SU-DHL-6 (cell line): ENCODE results near the gene ATOX1.

Source experiments
- H2AFZ ChIP-seq: fragments of 200-600 bp; sonication (generic); 2 replicates; pipeline ENCODE4 v1.6.1; 2014; ENCODE audit warnings: low read depth, mild to moderate bottlenecking, moderate library complexity, mixed read lengths, antibody characterized with exemption, low read length; ENCODE audit not compliant: severe bottlenecking
- H3F3A ChIP-seq: fragments of 200-600 bp; shearing (Covaris generic); 2 replicates; pipeline ENCODE4 v1.6.0; 2016; ENCODE audit warnings: antibody characterized with exemption, mild to moderate bottlenecking; ENCODE audit not compliant: insufficient read depth
- H3K27ac ChIP-seq: fragments of 200-600 bp; sonication (generic); 2 replicates; pipeline ENCODE4 v1.5.1; 2016; ENCODE audit warnings: low read depth, mild to moderate bottlenecking, low read length, moderate library complexity, mixed read lengths
- H3K27me3 ChIP-seq: fragments of 200-600 bp; sonication (generic), shearing (Covaris generic); 2 replicates; pipeline ENCODE4 v1.6.0; 2014; ENCODE audit warnings: mild to moderate bottlenecking, low read length
- H3K36me3 ChIP-seq: fragments of 200-600 bp; sonication (generic); 2 replicates; pipeline ENCODE4 v1.6.1; 2014; ENCODE audit warnings: mild to moderate bottlenecking, low read length, mixed read lengths
- H3K4me2 ChIP-seq: fragments of 300-600, 200-600 bp; shearing (Covaris generic), sonication (generic); 2 replicates; pipeline ENCODE4 v1.6.0; 2014; ENCODE audit warnings: low read length, low read depth, mild to moderate bottlenecking; ENCODE audit not compliant: poor library complexity, severe bottlenecking
- H3K4me3 ChIP-seq: fragments of 200-600 bp; sonication (generic); 2 replicates; pipeline ENCODE4 v1.5.1; 2014; ENCODE audit warnings: antibody characterized with exemption, low read length, mild to moderate bottlenecking, mixed read lengths; ENCODE audit not compliant: insufficient read depth, poor library complexity, severe bottlenecking
- H3K79me2 ChIP-seq: fragments of 200-600 bp; sonication (generic); 2 replicates; pipeline ENCODE4 v1.6.1; 2014; ENCODE audit warnings: mild to moderate bottlenecking, low read length, moderate library complexity; ENCODE audit not compliant: insufficient read depth
- H3K9ac ChIP-seq: fragments of 200-600 bp; sonication (generic); 2 replicates; pipeline ENCODE4 v1.7.0; 2014; ENCODE audit warnings: mild to moderate bottlenecking, low read length
- H3K9me2 ChIP-seq: fragments of 200-600 bp; sonication (generic); replicated peaks from 2 replicates; pipeline ENCODE4 v1.6.1; 2014; ENCODE audit warnings: low read length; ENCODE audit not compliant: insufficient read depth
- H3K9me3 ChIP-seq: fragments of 200-600 bp; sonication (generic); 2 replicates; pipeline ENCODE4 v1.6.1; 2014; ENCODE audit warnings: low read length, mixed read lengths; ENCODE audit not compliant: insufficient read depth
- H4K20me1 ChIP-seq: fragments of 200-600 bp; sonication (generic); 2 replicates; pipeline ENCODE4 v1.6.1; 2014; ENCODE audit warnings: low read depth, mild to moderate bottlenecking, antibody characterized with exemption, low read length, moderate library complexity, mixed read lengths
- EZH2phosphoT487 ChIP-seq: fragments of 200-600 bp; sonication (generic), shearing (Covaris generic); conservative IDR thresholded peaks from 2 replicates; pipeline ENCODE4 v1.6.1; 2018; ENCODE audit warnings: mild to moderate bottlenecking, antibody characterized with exemption, low read length, moderate library complexity, mixed read lengths
- TF ChIP-seq, protein P1 (sequence below): fragments of 200-600 bp; sonication (generic); IDR thresholded peaks from one replicate; pipeline ENCODE4 v1.5.1; 2017; ENCODE audit warnings: antibody characterized with exemption, mild to moderate bottlenecking, low read length, moderate library complexity; ENCODE audit not compliant: insufficient read depth, poor library complexity, severe bottlenecking

The ATOX1 gene

DNA sequence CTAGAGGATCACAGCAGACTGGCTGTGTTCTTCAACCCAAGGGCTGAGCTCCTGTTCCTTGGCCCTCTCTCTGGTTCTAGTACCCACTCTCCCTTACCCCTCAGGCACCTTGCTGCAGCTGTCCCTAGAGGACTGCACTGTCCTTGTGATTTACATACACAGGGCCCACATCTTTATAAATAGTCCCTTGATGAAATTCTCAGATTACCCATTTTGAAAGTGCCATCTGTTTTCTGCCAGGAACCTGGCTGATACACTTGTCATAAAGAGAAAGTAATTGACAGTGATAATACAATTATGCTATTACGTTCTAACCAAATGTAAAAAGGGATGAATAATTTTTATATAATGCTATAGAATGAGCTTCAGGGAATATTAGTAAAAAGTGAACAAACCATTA, 55.2 kb downstream of the ATOX1 start:
- Histone ChIP-seq H3K9ac (no peak overlapping the region), H3K4me2 (peak overlapping the region; percentile 24), H3F3A (no peaks in the 10 kb centered on the region), H3K27me3 (no peaks in the 10 kb centered on the region), H3K9me3 (no peaks in the 10 kb centered on the region), H3K4me3 (no peak overlapping the region), H3K27ac (no peak overlapping the region), H3K9me2 (no peaks in the 10 kb centered on the region), H3K36me3 (no peaks in the 10 kb centered on the region), H2AFZ (no peak overlapping the region), H3K79me2 (no peaks in the 10 kb centered on the region), H4K20me1 (no peaks in the 10 kb centered on the region)
- TF ChIP-seq, protein P1, sequence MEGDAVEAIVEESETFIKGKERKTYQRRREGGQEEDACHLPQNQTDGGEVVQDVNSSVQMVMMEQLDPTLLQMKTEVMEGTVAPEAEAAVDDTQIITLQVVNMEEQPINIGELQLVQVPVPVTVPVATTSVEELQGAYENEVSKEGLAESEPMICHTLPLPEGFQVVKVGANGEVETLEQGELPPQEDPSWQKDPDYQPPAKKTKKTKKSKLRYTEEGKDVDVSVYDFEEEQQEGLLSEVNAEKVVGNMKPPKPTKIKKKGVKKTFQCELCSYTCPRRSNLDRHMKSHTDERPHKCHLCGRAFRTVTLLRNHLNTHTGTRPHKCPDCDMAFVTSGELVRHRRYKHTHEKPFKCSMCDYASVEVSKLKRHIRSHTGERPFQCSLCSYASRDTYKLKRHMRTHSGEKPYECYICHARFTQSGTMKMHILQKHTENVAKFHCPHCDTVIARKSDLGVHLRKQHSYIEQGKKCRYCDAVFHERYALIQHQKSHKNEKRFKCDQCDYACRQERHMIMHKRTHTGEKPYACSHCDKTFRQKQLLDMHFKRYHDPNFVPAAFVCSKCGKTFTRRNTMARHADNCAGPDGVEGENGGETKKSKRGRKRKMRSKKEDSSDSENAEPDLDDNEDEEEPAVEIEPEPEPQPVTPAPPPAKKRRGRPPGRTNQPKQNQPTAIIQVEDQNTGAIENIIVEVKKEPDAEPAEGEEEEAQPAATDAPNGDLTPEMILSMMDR: no peak
- TF ChIP-seq EZH2phosphoT487: no peak

DNA sequence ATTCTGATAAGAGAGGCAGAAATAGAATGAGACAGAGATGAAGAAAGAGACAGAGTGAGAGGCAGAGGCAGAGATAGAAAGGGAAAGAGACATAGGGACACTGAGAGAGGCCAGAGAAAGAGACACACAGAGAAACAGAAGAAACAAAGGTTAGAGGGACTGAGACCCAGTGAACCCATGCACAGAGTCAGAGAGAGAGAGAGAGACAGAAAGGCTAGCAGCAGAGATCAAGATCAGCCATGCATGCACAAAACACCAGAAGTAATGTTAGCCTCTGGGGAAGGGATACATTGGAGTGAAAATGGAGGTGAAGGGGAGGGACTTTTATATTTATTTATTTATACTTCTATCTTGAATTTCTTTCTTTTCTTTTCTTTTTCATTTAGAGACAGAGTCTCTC, 57.6 kb downstream of the ATOX1 start:
- H3K79me2 ChIP-seq: no peaks in the 10 kb centered on the region
- no peaks in the 10 kb centered on the region for H3K9me2 ChIP-seq
- H3K27me3 ChIP-seq: no peaks in the 10 kb centered on the region
- no peak overlapping the region for H3K9ac ChIP-seq
- H3K36me3 ChIP-seq: no peaks in the 10 kb centered on the region
- no peaks in the 10 kb centered on the region for H3F3A ChIP-seq
- H3K27ac ChIP-seq: no peak overlapping the region
- no peaks in the 10 kb centered on the region for H4K20me1 ChIP-seq
- H3K9me3 ChIP-seq: no peaks in the 10 kb centered on the region
- no peak overlapping the region for H2AFZ ChIP-seq
- no peak for TF ChIP-seq EZH2phosphoT487
- TF ChIP-seq, protein P1: no peak
- no peak overlapping the region for H3K4me2 ChIP-seq
- H3K4me3 ChIP-seq: no peak overlapping the region

DNA sequence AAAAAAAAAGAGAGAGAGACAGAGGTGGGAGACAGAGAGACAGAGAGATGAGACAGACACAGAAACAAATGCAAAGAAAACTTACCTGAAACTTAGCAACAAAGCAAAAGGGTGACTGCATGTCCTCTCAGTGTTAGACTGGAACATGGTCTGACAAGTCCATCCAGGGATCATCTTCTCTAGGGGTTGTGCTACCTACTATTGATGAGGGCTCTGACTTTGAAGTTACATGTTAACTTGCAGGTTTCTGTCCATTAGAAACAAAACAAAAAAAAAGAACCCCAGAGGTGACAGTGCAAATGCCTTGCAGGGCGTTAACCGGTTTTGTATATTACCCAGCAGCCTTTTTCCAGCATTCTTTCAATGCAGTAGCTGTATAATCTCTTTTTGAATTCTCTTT, 58.1 kb downstream of the ATOX1 start:
- no peak for TF ChIP-seq EZH2phosphoT487
- TF ChIP-seq, protein P1: no peak

More for the DNA sequence above, 58.1 kb downstream of the ATOX1 start:
- Histone ChIP-seq H3K9ac (no peak overlapping the region), H4K20me1 (no peaks in the 10 kb centered on the region), H3K27me3 (no peaks in the 10 kb centered on the region), H3K4me2 (no peak overlapping the region), H3K9me3 (no peaks in the 10 kb centered on the region), H2AFZ (no peak overlapping the region), H3K27ac (no peak overlapping the region), H3K36me3 (no peaks in the 10 kb centered on the region), H3K79me2 (no peaks in the 10 kb centered on the region), H3F3A (no peaks in the 10 kb centered on the region), H3K4me3 (no peak overlapping the region), H3K9me2 (no peaks in the 10 kb centered on the region)
